GM12891 (cell line): ENCODE results near the gene NAIF1.
A peak's percentile ranks its signal among the peaks of the same experiment; 100 is the strongest.

Source experiments
- PAX5 ChIP-seq: IDR thresholded peaks from 2 replicates; pipeline ENCODE4 v1.6.1; 2011; ENCODE audit warnings: low read length, moderate library complexity, mild to moderate bottlenecking; ENCODE audit not compliant: insufficient read depth, severe bottlenecking
- POLR2A ChIP-seq: IDR thresholded peaks from 2 replicates; pipeline ENCODE4 v1.6.1; 2011; ENCODE audit warnings: low read depth, low read length, control low read depth
- POLR2AphosphoS5 ChIP-seq: IDR thresholded peaks from 2 replicates; pipeline ENCODE4 v1.6.1; 2011; ENCODE audit warnings: low read depth, low read length, control low read depth
- POU2F2 ChIP-seq: IDR thresholded peaks from 2 replicates; pipeline ENCODE4 v1.6.1; 2011; ENCODE audit warnings: low read depth, mild to moderate bottlenecking, control low read depth, low read length, moderate library complexity
- SPI1 ChIP-seq: IDR thresholded peaks from 2 replicates; pipeline ENCODE4 v1.6.1; 2011; ENCODE audit warnings: low read depth, low read length, control low read depth
- TAF1 ChIP-seq: IDR thresholded peaks from 2 replicates; pipeline ENCODE4 v1.6.1; 2011; ENCODE audit warnings: low read depth, low read length, control low read depth

- TF ChIP-seq POLR2A (0 out of 2 replicates have a peak, but pooled peaks have one; percentile 30), POLR2AphosphoS5 (no peak), PAX5 (no peak), TAF1 (no peak), SPI1 (peak; percentile 83), POU2F2 (no peak)
These were observed 27.2 kb upstream of the NAIF1 start for GRCh38 chr9:128094166-128094949.
